Testis (tissue), 2 donors: Measurements from ENCODE around the gene MAP2K5.

Experiments
- POLR2A ChIP-seq: fragments of 450-650 bp; IDR thresholded peaks from one replicate; pipeline ENCODE4 v1.6.1; 2017; ENCODE audit warnings: antibody characterized with exemption, mild to moderate bottlenecking, moderate library complexity
- TF ChIP-seq, protein P1 (sequence below), 3 experiments: fragments of 450-650 bp in 2 of 3; fragments of 200-600 bp in 1 of 3; sonication (generic) in 1 of 3; IDR thresholded peaks; one replicate each; pipeline ENCODE4 v1.5.1; 2016 to 2019; ENCODE audit warnings: antibody characterized with exemption in 3 of 3, mild to moderate bottlenecking in 2 of 3, moderate library complexity in 1 of 3

DNA sequence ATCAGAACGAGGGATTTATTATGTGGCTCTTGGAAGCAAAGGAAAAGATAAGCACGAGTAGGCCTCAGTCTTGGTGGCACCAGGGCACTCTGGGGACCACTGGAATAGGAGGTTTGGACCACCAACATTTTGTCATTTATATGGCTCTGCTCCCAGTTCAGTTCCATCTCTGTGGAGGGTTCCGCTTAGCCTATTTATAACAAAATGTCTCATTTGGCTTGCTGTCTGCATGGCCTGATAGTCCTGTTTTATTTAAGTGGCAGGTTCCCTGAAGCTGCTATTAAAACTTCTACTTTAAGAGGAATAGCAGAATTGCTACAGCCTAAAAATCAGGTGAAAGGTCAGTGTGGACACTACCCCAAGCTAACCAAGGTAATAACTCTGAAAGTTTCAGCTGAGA lies 27.2 kb downstream of the MAP2K5 start:
- TF ChIP-seq, protein P1, sequence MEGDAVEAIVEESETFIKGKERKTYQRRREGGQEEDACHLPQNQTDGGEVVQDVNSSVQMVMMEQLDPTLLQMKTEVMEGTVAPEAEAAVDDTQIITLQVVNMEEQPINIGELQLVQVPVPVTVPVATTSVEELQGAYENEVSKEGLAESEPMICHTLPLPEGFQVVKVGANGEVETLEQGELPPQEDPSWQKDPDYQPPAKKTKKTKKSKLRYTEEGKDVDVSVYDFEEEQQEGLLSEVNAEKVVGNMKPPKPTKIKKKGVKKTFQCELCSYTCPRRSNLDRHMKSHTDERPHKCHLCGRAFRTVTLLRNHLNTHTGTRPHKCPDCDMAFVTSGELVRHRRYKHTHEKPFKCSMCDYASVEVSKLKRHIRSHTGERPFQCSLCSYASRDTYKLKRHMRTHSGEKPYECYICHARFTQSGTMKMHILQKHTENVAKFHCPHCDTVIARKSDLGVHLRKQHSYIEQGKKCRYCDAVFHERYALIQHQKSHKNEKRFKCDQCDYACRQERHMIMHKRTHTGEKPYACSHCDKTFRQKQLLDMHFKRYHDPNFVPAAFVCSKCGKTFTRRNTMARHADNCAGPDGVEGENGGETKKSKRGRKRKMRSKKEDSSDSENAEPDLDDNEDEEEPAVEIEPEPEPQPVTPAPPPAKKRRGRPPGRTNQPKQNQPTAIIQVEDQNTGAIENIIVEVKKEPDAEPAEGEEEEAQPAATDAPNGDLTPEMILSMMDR (IDR thresholded peaks at IDR 0.05) = no peak
- TF ChIP-seq POLR2A = no peak
